ENCODE results near the gene LMOD1. TPM values are rescaled to one million over a fixed set of nuclear protein-coding genes. Genes with fewer than 3 reads are reported as not detected.

Gene LMOD1
- total and polyA plus RNA-seq, 5 experiments from 2014 or later = not detected

GRCh38 chr1:201886103-201886885 is 60.1 kb downstream of the LMOD1 start:
- no peak for DNase-seq
- Mint-ChIP-seq H3K9me3 (no peaks in the 10 kb centered on the region), H3K27ac (peak overlapping the region in 1 of 10 donors; percentile 17), H3K27me3 (peaks cover 9 to 24% (median 12%) of the 10 kb centered on the region in 5 donors), H3K36me3 (no peaks in the 10 kb centered on the region), H3K4me3 (no peak overlapping the region), H3K4me1 (peaks cover 7 to 31% (median 10%) of the 10 kb centered on the region in 4 donors)
- POLR2A ChIA-PET = interaction anchor here (0.6 kb wide), 1 partner anchor 290 kb away, joined by 3 read pairs; no protein-coding TSS in a partner anchor
- ATAC-seq = no peak

DNA sequence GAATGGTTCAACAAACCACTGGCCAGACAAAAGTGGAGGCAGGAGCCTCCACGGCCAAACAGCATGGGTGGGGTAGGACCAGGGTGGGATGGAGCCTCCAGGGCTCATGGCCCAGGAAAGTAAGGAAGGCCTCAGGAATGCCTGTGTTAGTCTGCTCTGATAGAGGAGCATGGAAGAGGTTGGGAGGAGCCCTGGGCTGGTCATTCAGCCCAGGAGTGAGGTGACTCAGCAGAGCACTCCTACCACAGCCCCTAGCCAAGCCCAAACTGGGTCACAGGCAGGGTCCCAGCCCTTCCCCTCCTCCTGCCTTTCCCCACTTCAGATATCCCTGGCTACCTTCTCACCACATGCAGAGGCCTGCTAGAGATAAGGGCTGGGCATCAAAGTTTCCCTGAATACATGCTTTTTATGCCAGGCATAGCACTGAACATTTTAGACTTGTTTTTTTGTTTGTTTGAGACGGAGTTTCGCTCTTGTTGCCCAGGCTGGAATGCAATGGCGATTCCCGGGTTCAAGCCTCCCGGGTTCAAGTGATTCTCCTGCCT is 60.7 kb downstream of the LMOD1 start:
- no peak for DNase-seq
- no peak overlapping the region for H3K27ac Mint-ChIP-seq
- H3K36me3 Mint-ChIP-seq = no peaks in the 10 kb centered on the region
- H3K4me3 Mint-ChIP-seq = no peak overlapping the region
- ATAC-seq = no peak
- H3K9me3 Mint-ChIP-seq = no peaks in the 10 kb centered on the region
- POLR2A ChIA-PET = no interaction called here
- peaks cover 4 to 20% (median 7%) of the 10 kb centered on the region in 5 donors for H3K27me3 Mint-ChIP-seq
- H3K4me1 Mint-ChIP-seq = peaks cover 7 to 32% (median 9%) of the 10 kb centered on the region in 4 donors

DNA sequence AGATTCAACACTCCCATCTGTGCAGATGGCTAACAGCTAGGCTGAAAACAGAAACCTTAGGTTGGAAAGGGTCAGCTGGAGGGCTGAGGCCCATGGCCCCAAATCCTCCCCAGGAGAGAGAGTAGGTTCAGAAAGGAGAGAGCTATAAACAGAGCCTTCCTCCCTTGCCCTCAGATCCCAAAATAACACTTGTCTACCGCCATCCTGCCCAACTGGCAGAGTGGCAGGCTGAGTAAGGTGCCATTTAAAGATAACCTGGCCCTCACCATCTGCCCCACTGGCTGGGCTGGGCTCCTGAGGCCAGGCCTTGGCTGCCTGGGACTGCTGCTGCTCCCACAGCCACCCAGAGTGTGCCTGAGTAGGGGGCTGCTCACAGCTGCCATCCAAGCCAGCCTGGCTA is 61.9 kb downstream of the LMOD1 start:
- no peak for ATAC-seq
- H3K27ac Mint-ChIP-seq = peak overlapping the region in 2 of 10 donors; percentile 56
- no peak overlapping the region for H3K4me3 Mint-ChIP-seq
- H3K4me1 Mint-ChIP-seq = peaks cover 1 to 28% (median 6%) of the 10 kb centered on the region in 4 donors
- H3K9me3 Mint-ChIP-seq = no peaks in the 10 kb centered on the region
- H3K36me3 Mint-ChIP-seq = no peaks in the 10 kb centered on the region
- peaks cover 0 to 11% (median under 1%) of the 10 kb centered on the region in 5 donors for H3K27me3 Mint-ChIP-seq
- DNase-seq = no peak
- POLR2A ChIA-PET = no interaction called here

DNA sequence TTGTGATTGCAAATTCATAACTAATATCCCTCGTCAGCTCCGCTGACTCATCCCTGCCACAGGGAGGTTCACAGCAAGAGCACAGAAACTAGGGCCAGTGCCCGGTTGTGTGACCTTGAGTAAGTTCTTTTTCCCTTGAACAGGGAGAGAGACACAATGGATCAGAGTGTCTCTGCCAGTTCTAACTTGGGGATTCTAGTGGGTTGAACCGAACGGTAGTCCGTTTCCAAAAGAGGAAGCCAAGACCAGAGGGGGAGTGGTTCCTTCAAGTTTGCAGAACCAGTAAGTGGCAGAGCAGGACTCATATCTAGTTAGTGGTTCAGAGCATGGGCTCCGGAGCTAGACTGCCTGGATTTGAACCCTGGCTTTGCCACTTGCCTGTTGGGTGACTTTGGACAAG is 62.6 kb downstream of the LMOD1 start:
- no peak overlapping the region for H3K4me3 Mint-ChIP-seq
- peak overlapping the region in 1 of 10 donors; percentile 49 for H3K27ac Mint-ChIP-seq
- no peak for DNase-seq
- H3K36me3 Mint-ChIP-seq = no peaks in the 10 kb centered on the region
- H3K27me3 Mint-ChIP-seq = peaks cover 0 to 11% (median 0%) of the 10 kb centered on the region in 5 donors
- H3K9me3 Mint-ChIP-seq = no peaks in the 10 kb centered on the region
- ATAC-seq = no peak
- POLR2A ChIA-PET = no interaction called here
- peaks cover 0 to 26% (median 5%) of the 10 kb centered on the region in 4 donors for H3K4me1 Mint-ChIP-seq

DNA sequence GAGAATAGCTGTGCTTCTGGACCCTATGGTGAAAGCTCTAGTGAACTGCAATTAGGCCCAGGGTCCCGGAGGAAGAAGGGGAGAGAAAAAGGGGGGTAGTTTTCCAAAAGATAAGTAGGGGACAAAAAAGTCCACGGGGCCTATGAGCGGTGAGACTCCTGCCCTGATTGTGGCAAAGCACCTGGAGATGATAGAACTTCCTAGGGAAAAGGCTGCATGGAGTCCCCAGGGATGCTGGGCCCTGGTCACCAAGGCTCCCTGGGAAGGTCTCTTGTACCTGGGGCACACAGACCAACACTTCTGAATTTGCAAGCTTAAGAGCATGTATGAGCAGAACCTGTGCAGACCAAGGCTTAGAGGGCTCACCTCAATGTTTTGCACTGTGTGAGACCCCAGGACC is 63.1 kb downstream of the LMOD1 start:
- POLR2A ChIA-PET = interaction anchor here (0.5 to 1.0 kb wide), 3 partner anchors 72 to 991 kb away, joined by 3 to 8 read pairs (median 3); partner anchors contain the start of gene TIMM17A
- peaks cover 0 to 25% (median 5%) of the 10 kb centered on the region in 4 donors for H3K4me1 Mint-ChIP-seq
- H3K27ac Mint-ChIP-seq = peak overlapping the region in 1 of 10 donors; percentile 2

GRCh38 chr1:201882665-201883132 is 63.6 kb downstream of the LMOD1 start:
- ATAC-seq (no peak), DNase-seq (no peak)
- Mint-ChIP-seq H3K36me3 (peaks cover 0 to under 1% (median 0%) of the 10 kb centered on the region in 3 donors), H3K27me3 (peaks cover 0 to 8% (median 0%) of the 10 kb centered on the region in 5 donors), H3K4me3 (no peak overlapping the region), H3K27ac (peak overlapping the region in 2 of 10 donors; percentile 2 to 66), H3K4me1 (peaks cover 0 to 22% (median 5%) of the 10 kb centered on the region in 4 donors), H3K9me3 (no peaks in the 10 kb centered on the region)
- POLR2A ChIA-PET = interaction anchor here (0.5 to 1.0 kb wide), 3 partner anchors 72 to 992 kb away, joined by 3 to 8 read pairs (median 3); partner anchors contain the start of gene TIMM17A

More for the DNA sequence above, 63.1 kb downstream of the LMOD1 start:
- Mint-ChIP-seq H3K9me3 (no peaks in the 10 kb centered on the region), H3K36me3 (no peaks in the 10 kb centered on the region), H3K27me3 (peaks cover 0 to 11% (median 0%) of the 10 kb centered on the region in 5 donors), H3K4me3 (no peak overlapping the region)
- ATAC-seq = no peak
- no peak for DNase-seq

DNA sequence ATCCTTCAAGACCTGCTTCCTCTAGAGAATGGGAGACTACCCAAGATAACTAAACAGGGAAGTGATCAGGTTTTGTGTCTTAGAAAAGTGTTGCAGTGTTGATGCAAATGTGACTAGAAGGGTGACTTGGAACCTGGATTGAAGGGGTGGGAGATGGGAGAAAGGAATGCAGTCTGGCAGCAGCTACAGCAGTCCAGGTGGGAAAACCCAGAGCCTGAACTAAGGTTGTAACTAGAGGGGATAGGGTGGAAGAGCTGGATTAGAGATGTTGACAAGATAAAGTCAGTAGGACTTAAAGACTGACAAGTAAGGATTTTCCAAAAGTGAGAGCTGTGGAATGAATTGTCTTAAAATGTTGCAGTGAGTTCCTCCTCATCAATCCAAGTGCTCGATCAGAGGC is 64.7 kb downstream of the LMOD1 start:
- no peak for DNase-seq
- Mint-ChIP-seq H3K36me3 (peaks cover 0 to 4% (median 0%) of the 10 kb centered on the region in 3 donors), H3K27me3 (no peaks in the 10 kb centered on the region)

DNA sequence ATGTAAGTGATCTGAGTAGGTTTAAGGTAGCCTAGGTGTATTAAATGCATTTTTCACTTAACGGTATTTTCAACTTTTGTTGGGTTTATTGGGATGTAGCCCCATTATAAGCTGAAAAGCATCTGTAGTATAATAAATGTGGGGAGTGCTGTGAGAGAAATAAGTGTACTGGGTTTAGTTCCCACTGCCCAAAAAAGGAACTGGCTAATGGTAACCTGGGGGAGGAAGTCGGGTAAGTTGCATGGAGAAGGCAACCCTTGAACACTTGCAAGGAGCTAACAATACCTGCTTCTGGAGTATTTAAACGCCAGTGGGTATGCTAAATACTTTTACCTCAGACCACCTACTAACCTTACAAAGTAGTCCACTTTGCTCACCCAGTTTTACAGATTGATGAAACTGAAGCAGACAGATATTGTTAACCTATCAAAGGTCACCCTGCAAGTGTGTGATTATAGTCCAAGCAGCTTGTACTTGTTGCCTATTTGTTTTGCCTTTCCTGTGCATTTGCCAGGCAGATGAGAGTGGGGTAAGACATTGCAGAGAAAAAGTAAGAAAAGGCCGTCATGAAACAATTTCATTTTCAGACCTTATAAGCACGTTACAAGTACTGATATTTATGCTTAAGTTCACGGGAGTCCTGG is 65.3 kb downstream of the LMOD1 start:
- Mint-ChIP-seq H3K27me3 (no peaks in the 10 kb centered on the region), H3K4me1 (peaks cover 0 to 21% (median 1%) of the 10 kb centered on the region in 4 donors), H3K36me3 (peaks cover 0 to 10% (median 1%) of the 10 kb centered on the region in 3 donors), H3K4me3 (no peak overlapping the region), H3K27ac (no peak overlapping the region), H3K9me3 (no peaks in the 10 kb centered on the region)
- ATAC-seq (no peak), DNase-seq (no peak)
- POLR2A ChIA-PET = no interaction called here

More for the DNA sequence above, 64.7 kb downstream of the LMOD1 start:
- no peak overlapping the region for H3K4me3 Mint-ChIP-seq
- POLR2A ChIA-PET = no interaction called here
- no peaks in the 10 kb centered on the region for H3K9me3 Mint-ChIP-seq
- H3K4me1 Mint-ChIP-seq = peaks cover 0 to 21% (median under 1%) of the 10 kb centered on the region in 4 donors
- no peak overlapping the region for H3K27ac Mint-ChIP-seq
- ATAC-seq = no peak

- peak overlapping the region in 3 of 10 donors; percentile 36 to 57 (median 38) for H3K27ac Mint-ChIP-seq
- H3K9me3 Mint-ChIP-seq = no peaks in the 10 kb centered on the region
- peak; percentile 42 to 63 for ATAC-seq
- H3K4me1 Mint-ChIP-seq = peaks cover 0 to 11% (median 1%) of the 10 kb centered on the region in 4 donors
- H3K36me3 Mint-ChIP-seq = peaks cover 0 to 38% (median 9%) of the 10 kb centered on the region in 3 donors
- H3K4me3 Mint-ChIP-seq = no peak overlapping the region
- peak in 1 of 10 donors; percentile 19 for DNase-seq
- POLR2A ChIA-PET = interaction anchor here (0.7 kb wide), 1 partner anchor 310 kb away, joined by 3 read pairs; no protein-coding TSS in a partner anchor
- no peaks in the 10 kb centered on the region for H3K27me3 Mint-ChIP-seq
Observed at GRCh38 chr1:201877877-201878401, 68.4 kb downstream of the LMOD1 start.

GRCh38 chr1:201876148-201876818 is 70.1 kb downstream of the LMOD1 start:
- Mint-ChIP-seq H3K27ac (peak overlapping the region in 3 of 10 donors; percentile 8 to 79 (median 53)), H3K4me3 (no peak overlapping the region), H3K4me1 (peaks cover 0 to 2% (median under 1%) of the 10 kb centered on the region in 4 donors), H3K36me3 (peaks cover 0 to 54% (median 15%) of the 10 kb centered on the region in 3 donors), H3K9me3 (no peaks in the 10 kb centered on the region), H3K27me3 (no peaks in the 10 kb centered on the region)
- DNase-seq (no peak), ATAC-seq (no peak)
- POLR2A ChIA-PET = interaction anchor here (0.7 kb wide), 1 partner anchor 127 kb away, joined by 3 read pairs; no protein-coding TSS in a partner anchor

DNA sequence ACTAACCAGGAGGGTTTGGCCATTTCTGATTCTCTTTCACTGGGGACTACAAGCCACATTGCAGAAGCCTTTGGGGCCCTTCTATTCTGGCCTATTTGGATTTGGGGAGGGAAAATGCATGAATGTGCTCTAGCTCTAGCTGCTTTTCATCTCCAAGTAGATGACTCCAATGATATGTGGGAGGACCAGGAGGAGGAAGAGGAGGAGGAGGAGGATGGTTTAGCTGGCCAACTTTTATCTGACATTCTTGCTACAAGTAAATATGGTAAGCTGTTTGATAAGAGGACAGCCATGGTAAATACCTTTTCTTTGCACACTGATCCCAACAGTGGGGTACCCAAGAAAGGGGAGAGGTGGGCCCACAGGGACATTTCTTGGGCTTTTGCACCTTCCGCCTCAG is 71.7 kb downstream of the LMOD1 start:
- Mint-ChIP-seq H3K9me3 (no peaks in the 10 kb centered on the region), H3K27ac (peak overlapping the region in 3 of 10 donors; percentile 50 to 77 (median 65)), H3K27me3 (no peaks in the 10 kb centered on the region), H3K4me1 (peaks cover 0 to 2% (median 0%) of the 10 kb centered on the region in 4 donors), H3K4me3 (no peak overlapping the region), H3K36me3 (peaks cover 0 to 69% (median 15%) of the 10 kb centered on the region in 3 donors)
- POLR2A ChIA-PET = no interaction called here
- DNase-seq = no peak
- ATAC-seq = no peak

DNA sequence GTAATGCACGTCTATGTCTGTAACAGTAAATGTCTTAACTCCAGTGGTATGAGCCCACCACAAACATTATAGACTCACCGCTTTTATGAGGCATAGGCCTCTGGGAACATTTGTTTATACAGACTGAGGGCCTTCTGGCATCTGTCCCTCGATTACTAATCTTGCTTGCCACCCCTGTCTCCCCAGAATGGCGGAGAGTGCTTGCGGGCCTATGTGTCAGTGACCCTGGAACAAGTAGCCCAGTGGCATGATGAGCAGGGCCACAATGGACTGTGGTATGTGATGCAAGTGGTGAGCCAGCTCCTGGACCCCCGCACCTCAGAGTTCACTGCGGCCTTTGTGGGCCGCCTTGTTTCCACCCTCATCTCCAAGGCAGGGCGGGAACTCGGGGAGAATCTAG is 76.0 kb downstream of the LMOD1 start:
- Mint-ChIP-seq H3K4me3 (no peak overlapping the region), H3K9me3 (no peaks in the 10 kb centered on the region), H3K27me3 (no peaks in the 10 kb centered on the region), H3K36me3 (peaks cover 0 to 90% (median 20%) of the 10 kb centered on the region in 3 donors), H3K27ac (no peak overlapping the region), H3K4me1 (peaks cover 0 to 3% (median 0%) of the 10 kb centered on the region in 4 donors)
- ATAC-seq (no peak), DNase-seq (no peak)
- POLR2A ChIA-PET = no interaction called here

All from naive thymus-derived CD8-positive, alpha-beta T cell (primary cell).